Hematopoietic multipotent progenitor cell treated with erythropoietin and hydrocortisone succinate and interleukin-3 and kit ligand, for 17 days (in vitro differentiated cells): ENCODE results near the gene ZHX3.

ENCODE experiments used
- DNase-seq: peaks from one replicate; pipeline ENCODE4 v3.0.0-alpha.2; 2015; ENCODE audit warnings: low spot score

Gene ZHX3

GRCh38 chr20:41352666-41353065, 35.1 kb upstream of the ZHX3 start:
- no peak for DNase-seq

- no peak for DNase-seq
Observed at GRCh38 chr20:41352106-41352505, 34.6 kb upstream of the ZHX3 start.

GRCh38 chr20:41350408-41350962, 33.0 kb upstream of the ZHX3 start:
- no peak for DNase-seq

- no peak for DNase-seq
Observed at GRCh38 chr20:41349943-41350342, 32.4 kb upstream of the ZHX3 start.

GRCh38 chr20:41349266-41349665, 31.7 kb upstream of the ZHX3 start:
- no peak for DNase-seq

- no peak for DNase-seq
Observed at GRCh38 chr20:41348430-41349172, 31.1 kb upstream of the ZHX3 start.

GRCh38 chr20:41347523-41348429, 30.2 kb upstream of the ZHX3 start:
- DNase-seq: no peak

GRCh38 chr20:41345729-41346067, 28.2 kb upstream of the ZHX3 start:
- no peak for DNase-seq

- DNase-seq: no peak
Observed at GRCh38 chr20:41344938-41345728, 27.6 kb upstream of the ZHX3 start.

GRCh38 chr20:41344477-41344876, 26.9 kb upstream of the ZHX3 start:
- DNase-seq: no peak

GRCh38 chr20:41342474-41343464, 25.2 kb upstream of the ZHX3 start:
- no peak for DNase-seq

- DNase-seq: peak; percentile 69
Observed at GRCh38 chr20:41340327-41341055, 23.0 kb upstream of the ZHX3 start, which contains the start of gene LPIN3. TSS of gene LPIN3 (plus strand) at chr20:41340821. CDS start at chr20:41345804, 4,983 bp downstream.

GRCh38 chr20:41339957-41340326, 22.4 kb upstream of the ZHX3 start:
- DNase-seq: peak; percentile 80

GRCh38 chr20:41336711-41337492, 19.4 kb upstream of the ZHX3 start:
- DNase-seq: no peak

GRCh38 chr20:41335591-41335990, 18.1 kb upstream of the ZHX3 start:
- no peak for DNase-seq

GRCh38 chr20:41334443-41335421, 17.2 kb upstream of the ZHX3 start:
- DNase-seq: no peak

- DNase-seq: no peak
Observed at GRCh38 chr20:41334036-41334435, 16.5 kb upstream of the ZHX3 start.

- DNase-seq: no peak
Observed at GRCh38 chr20:41331731-41332130, 14.2 kb upstream of the ZHX3 start.
